NCI-H748 treated with DMSO at 0.1 percent for 48 hours (cell line): ENCODE results near the gene C4B.
"Not testable (repeated sequence)": the region's sequence is repeated elsewhere in the genome, so short reads cannot be mapped to it uniquely, and the experiment has no call there.

Source experiments
- DNase-seq: peaks from one replicate; lab custom pipeline; 2025; lab: John Stamatoyannopoulos, UW

C4B gene

GRCh38 chr6:31981744-31982143 is 32.9 kb upstream of the C4B start, which contains the start of gene C4A:
C4A (plus strand) TSS chr6:31982057; CDS start chr6:31982108, 51 bp downstream.
- DNase-seq, result not testable (repeated sequence)

GRCh38 chr6:31989363-31989762 is 25.2 kb upstream of the C4B start:
- DNase-seq, result not testable (repeated sequence)

GRCh38 chr6:31994421-31994820 is 20.2 kb upstream of the C4B start:
- not testable (repeated sequence) for DNase-seq

GRCh38 chr6:31996385-31996784 is 18.2 kb upstream of the C4B start:
- not testable (repeated sequence) for DNase-seq

GRCh38 chr6:32002546-32003268 is 11.9 kb upstream of the C4B start:
- DNase-seq, result not testable (repeated sequence)

- not testable (repeated sequence) for DNase-seq
These were observed 11.3 kb upstream of the C4B start for GRCh38 chr6:32003301-32003700.

GRCh38 chr6:32004393-32004792 is 10.2 kb upstream of the C4B start:
- not testable (repeated sequence) for DNase-seq

- DNase-seq, result peak; percentile 10
These were observed 9.6 kb upstream of the C4B start for GRCh38 chr6:32004864-32005537.

- not testable (repeated sequence) for DNase-seq
These were observed 9.1 kb upstream of the C4B start for GRCh38 chr6:32005538-32005880.

GRCh38 chr6:32005991-32006529 is 8.5 kb upstream of the C4B start:
- not testable (repeated sequence) for DNase-seq

GRCh38 chr6:32007086-32007485 is 7.5 kb upstream of the C4B start:
- DNase-seq, result not testable (repeated sequence)

GRCh38 chr6:32008037-32008436 is 6.6 kb upstream of the C4B start:
- not testable (repeated sequence) for DNase-seq

GRCh38 chr6:32008616-32009015 is 6.0 kb upstream of the C4B start:
- DNase-seq, result not testable (repeated sequence)

- DNase-seq, result not testable (repeated sequence)
These were observed 5.1 kb upstream of the C4B start for GRCh38 chr6:32009537-32009936.

- not testable (repeated sequence) for DNase-seq
These were observed 3.6 kb upstream of the C4B start for GRCh38 chr6:32010856-32011530.

- not testable (repeated sequence) for DNase-seq
These were observed 1.5 kb upstream of the C4B start for GRCh38 chr6:32012941-32013617.

- not testable (repeated sequence) for DNase-seq
These were observed 857 bp upstream of the C4B start for GRCh38 chr6:32013738-32014137.

- DNase-seq, result not testable (repeated sequence)
These were observed 7.5 kb downstream of the C4B start for GRCh38 chr6:32022100-32022499.

GRCh38 chr6:32028631-32029030 is 14.0 kb downstream of the C4B start:
- not testable (repeated sequence) for DNase-seq

- DNase-seq, result not testable (repeated sequence)
These were observed 15.0 kb downstream of the C4B start for GRCh38 chr6:32029553-32029952.

GRCh38 chr6:32035283-32036013 is 20.9 kb downstream of the C4B start:
- not testable (repeated sequence) for DNase-seq
